Fibroblast of the aortic adventitia (primary cell): ENCODE results near the gene SFXN3. TPM values are rescaled to one million over a fixed set of nuclear protein-coding genes. Genes with fewer than 3 reads are reported as not detected.

ENCODE experiments used
- DNase-seq: peaks from one replicate; pipeline ENCODE4 v3.0.0-alpha.2; 2010; ENCODE audit warnings: low read depth
- H3K4me3 ChIP-seq: 2 replicates; pipeline ENCODE4 v1.5.1; 2011; ENCODE audit warnings: low read depth, mild to moderate bottlenecking, control low read depth, low read length, moderate library complexity
- total RNA-seq: library from RNA; depleted of rRNA; stranded (reverse); fragments of >200 nt; gene quantifications from 2 replicates; pipeline ENCODE4 v1.2.3, GENCODE V29; 2012; ENCODE audit warnings: low replicate concordance
- TF ChIP-seq, protein P1 (sequence below): IDR thresholded peaks from 2 replicates; pipeline ENCODE4 v1.5.1; 2011; ENCODE audit warnings: mild to moderate bottlenecking, low read length, control low read depth, inconsistent platforms; ENCODE audit not compliant: insufficient read depth

The SFXN3 gene
- total RNA-seq, 1 donor = 83.2 TPM

DNA sequence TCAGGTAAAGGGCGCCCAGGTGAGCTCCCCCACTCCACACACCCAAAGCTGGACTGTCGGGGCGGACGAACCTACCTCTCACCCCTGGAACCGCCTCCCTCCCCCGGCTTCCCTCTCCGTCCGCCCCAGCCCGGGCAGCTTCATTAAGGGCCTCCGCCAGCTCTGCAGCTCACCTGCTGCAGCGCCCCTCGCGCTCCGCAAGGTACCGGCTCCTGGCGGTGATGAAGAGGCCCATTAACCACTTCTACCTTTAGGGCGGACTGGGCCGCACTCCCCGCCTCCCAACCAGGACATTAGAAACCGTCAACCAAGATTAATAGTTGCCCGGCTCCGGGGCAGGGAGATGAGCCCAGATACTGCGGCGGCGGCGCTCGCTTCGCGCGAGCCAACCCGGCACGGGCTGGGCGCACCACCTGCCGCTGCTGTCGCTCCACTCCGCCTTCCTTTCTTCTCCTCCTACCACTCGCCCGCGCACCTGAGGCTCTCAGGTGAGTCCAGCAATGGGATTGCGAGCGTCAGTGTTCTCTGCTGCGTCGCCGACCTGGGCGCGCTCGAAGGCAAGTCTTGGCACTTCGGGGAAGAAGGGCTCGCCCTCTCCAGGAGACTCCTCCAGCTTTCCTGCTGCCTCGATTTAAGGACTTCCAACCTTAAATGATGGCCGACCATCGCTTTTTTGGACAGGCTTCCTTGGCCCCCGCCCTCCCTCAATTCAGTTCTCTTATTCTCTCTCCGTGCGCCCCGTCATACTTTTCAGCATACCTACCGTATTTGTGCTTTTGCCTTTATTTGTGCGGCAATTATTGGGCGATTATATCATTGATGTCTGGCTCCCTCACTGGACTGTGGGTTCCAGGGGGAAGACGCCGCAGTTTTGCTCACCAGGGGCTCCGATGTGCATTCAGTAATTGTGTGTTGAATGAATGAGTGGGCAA, 17.2 kb downstream of the SFXN3 start:
- TF ChIP-seq, protein P1, sequence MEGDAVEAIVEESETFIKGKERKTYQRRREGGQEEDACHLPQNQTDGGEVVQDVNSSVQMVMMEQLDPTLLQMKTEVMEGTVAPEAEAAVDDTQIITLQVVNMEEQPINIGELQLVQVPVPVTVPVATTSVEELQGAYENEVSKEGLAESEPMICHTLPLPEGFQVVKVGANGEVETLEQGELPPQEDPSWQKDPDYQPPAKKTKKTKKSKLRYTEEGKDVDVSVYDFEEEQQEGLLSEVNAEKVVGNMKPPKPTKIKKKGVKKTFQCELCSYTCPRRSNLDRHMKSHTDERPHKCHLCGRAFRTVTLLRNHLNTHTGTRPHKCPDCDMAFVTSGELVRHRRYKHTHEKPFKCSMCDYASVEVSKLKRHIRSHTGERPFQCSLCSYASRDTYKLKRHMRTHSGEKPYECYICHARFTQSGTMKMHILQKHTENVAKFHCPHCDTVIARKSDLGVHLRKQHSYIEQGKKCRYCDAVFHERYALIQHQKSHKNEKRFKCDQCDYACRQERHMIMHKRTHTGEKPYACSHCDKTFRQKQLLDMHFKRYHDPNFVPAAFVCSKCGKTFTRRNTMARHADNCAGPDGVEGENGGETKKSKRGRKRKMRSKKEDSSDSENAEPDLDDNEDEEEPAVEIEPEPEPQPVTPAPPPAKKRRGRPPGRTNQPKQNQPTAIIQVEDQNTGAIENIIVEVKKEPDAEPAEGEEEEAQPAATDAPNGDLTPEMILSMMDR = no peak
- no peak overlapping the region for H3K4me3 ChIP-seq
- DNase-seq = no peak

DNA sequence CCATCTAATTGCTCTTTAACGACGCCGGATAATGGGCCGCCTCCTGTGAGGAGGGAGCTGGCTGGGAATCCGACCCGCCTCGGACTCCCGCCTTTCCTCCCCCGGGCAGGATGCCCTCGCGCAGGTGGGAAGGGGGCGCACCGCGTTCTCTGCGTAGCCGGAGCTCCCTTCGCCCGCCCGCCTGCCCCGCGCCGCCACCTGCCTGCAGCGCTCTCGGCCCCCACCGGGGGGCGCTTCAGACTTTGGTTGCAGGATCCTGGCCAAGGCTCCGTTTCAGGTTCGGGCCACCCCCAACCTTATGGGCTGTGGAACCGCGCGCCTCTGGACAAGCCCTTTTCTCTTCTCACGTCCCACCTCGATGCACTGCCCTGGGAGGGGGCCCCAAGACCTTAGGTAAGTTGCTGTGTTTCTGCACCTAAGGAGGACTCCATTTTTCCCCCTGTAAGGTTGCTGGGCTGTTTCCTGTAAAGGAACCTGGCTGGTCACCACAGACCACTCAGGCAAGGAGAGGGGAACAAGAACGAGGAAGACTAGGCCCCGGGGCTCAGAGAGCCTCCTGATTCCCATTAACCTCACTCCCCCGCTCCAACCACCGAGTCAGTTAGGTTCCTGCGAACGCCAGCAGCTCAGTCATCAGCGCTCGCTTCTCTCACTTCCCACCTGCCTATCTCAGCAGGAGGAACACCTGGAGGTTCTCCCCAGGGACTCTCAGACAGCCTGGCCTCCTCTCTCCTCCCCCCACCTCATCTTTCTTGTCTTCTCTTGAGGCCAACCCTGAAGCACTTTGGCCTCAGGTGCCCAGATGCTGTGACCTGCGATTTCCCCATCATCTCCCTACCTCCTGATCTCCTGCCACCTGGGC, 19.4 kb downstream of the SFXN3 start:
- peak; percentile 51 for DNase-seq
- TF ChIP-seq, protein P1 = peak; percentile 72
- H3K4me3 ChIP-seq = peak overlapping the region; percentile 48

DNA sequence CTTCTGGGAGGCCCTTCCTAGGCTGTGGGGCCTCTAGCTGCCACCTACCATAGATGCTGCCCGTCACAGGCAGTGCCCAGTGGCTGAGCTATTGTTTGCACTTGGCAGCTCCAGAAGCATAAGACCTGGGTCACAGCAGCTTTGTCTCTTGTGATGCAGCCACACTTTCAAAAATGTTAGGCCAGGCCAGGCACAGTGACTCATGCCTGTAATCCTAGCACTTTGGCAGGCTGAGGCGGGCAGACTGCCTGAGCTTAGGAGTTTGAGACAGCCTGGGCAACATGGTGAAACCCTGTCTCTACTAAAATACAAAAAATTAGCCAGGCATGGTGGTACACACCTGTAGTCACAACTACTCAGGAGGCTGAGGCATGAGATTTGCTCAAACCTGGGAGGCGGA, 21.3 kb downstream of the SFXN3 start:
- peak; percentile 85 for DNase-seq
- TF ChIP-seq, protein P1 = no peak
- H3K4me3 ChIP-seq = no peak overlapping the region

DNA sequence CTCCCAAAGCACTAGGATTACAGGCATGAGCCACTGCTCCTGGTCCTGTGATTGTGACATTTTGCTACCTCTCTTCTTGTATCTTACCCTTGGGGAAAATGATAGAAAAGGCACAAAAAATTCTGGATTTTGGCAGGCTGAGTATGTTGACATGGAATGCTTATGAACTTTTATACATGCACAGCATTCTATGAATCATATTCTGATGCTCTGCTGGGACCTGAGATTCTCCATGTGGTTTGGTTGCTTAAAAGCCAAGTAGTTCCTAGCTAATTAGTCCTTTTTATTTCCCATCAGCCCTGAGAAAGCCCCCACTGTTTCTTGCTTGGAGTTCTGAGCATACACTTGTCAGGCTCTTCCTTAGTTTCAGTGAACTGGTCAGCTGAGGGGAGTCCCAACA, 22.5 kb downstream of the SFXN3 start:
- TF ChIP-seq, protein P1 = no peak
- H3K4me3 ChIP-seq = no peak overlapping the region
- DNase-seq = peak; percentile 68

DNA sequence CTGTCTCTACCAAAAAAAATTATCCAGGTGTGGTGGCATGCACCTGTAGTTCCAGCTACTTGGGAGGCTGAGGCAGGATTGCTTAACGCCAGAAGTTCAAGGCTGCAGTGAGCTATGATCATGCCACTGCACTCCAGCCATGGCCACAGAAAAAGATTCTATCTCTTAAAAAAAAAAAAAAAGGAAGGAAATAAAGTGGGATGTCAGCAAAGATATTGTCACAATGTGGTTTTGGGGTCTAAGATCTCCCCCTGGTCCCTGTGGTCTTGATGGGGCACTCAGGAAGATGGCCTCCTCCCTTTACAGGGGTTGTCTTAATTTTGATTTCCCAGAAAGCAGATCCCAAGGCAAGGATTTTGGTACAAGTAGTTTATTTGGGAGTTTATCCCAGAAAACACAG, 23.3 kb downstream of the SFXN3 start:
- DNase-seq = no peak
- TF ChIP-seq, protein P1 = no peak
- no peak overlapping the region for H3K4me3 ChIP-seq

DNA sequence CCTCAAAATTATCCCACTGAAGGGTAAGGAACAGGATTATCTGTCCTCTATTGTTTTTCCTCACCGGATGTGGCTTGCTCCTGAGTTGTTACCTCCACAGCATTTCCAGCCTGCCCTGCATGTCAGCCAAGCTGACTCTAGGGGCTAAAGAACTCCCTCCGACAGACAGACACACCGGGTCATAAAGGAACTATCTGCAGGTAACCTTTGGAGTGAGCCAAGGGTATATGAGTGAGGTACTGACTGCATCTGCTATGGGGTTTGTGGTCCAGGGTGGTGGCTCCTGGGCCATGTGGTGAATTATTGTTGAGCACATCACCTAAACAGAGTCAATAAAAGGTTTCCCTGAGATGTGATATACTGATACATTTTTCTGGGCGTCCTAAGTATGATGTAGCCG, 23.8 kb downstream of the SFXN3 start:
- TF ChIP-seq, protein P1 = no peak
- DNase-seq = no peak
- H3K4me3 ChIP-seq = no peak overlapping the region
